Subcutaneous abdominal adipose tissue (tissue), 5 donors: ENCODE data around the gene SNRNP40.

Experiments
- H3K27ac ChIP-seq: one replicate; pipeline ENCODE4 v1.7.0; 2013; ENCODE audit warnings: low read depth, mild to moderate bottlenecking, inconsistent platforms, low read length, moderate library complexity
- H3K27me3 ChIP-seq, 5 donors: one replicate each; pipeline ENCODE4 v1.7.0; 2013; ENCODE audit warnings: low read length in 5 of 5, inconsistent platforms in 1 of 5; ENCODE audit not compliant: control insufficient read depth in 5 of 5, insufficient read depth in 4 of 5
- H3K36me3 ChIP-seq, 5 donors: one replicate each; pipeline ENCODE4 v1.7.0; 2013; ENCODE audit warnings: low read length in 5 of 5; ENCODE audit not compliant: control insufficient read depth in 5 of 5, insufficient read depth in 5 of 5
- H3K4me1 ChIP-seq, 5 donors: one replicate each; pipeline ENCODE4 v1.7.0; 2013; ENCODE audit warnings: low read length in 5 of 5, mild to moderate bottlenecking in 3 of 5, moderate library complexity in 1 of 5; ENCODE audit not compliant: control insufficient read depth in 5 of 5, insufficient read depth in 5 of 5
- H3K4me3 ChIP-seq, 5 donors: one replicate each; pipeline ENCODE4 v1.7.0; 2013; ENCODE audit warnings: low read length in 5 of 5, low read depth in 1 of 5
- H3K9ac ChIP-seq, 5 donors: one replicate each; pipeline ENCODE4 v1.7.0; 2013; ENCODE audit warnings: low read length in 5 of 5, mild to moderate bottlenecking in 4 of 5, moderate library complexity in 3 of 5
- H3K9me3 ChIP-seq, 5 donors: one replicate each; pipeline ENCODE4 v1.7.0; 2013; ENCODE audit warnings: low read length in 5 of 5; ENCODE audit not compliant: control insufficient read depth in 5 of 5
- donor health status: healthy.
- donor health status: healthy.
- donor health status: healthy.
- donor health status: healthy.
- donor health status: healthy.

Gene SNRNP40

DNA sequence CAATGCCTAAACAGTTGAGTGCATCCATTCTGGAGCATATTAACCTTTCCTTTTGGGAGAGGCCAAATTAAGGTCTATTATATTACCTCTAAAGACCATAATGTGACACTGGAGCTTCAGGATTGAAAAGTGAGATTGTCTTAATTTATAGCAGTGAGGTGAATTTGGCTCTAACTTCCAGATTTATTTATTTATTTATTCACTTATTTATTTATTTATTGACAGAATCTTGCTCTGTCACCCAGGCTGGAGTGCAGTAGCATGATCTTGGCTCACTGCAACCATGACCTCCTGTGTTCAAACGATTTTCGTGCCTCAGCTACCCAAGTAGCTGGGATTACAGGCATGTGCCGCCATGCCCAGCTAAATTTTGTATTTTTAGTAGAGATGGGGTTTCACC is 19.3 kb upstream of the SNRNP40 start:
- Histone ChIP-seq H3K9me3 (no peaks in the 10 kb centered on the region), H3K27ac (no peak overlapping the region), H3K4me3 (no peak overlapping the region), H3K27me3 (no peaks in the 10 kb centered on the region), H3K4me1 (peaks cover 0 to 7% (median 0%) of the 10 kb centered on the region in 5 donors), H3K9ac (no peak overlapping the region), H3K36me3 (peaks cover 39 to 65% (median 43%) of the 10 kb centered on the region in 5 donors)

DNA sequence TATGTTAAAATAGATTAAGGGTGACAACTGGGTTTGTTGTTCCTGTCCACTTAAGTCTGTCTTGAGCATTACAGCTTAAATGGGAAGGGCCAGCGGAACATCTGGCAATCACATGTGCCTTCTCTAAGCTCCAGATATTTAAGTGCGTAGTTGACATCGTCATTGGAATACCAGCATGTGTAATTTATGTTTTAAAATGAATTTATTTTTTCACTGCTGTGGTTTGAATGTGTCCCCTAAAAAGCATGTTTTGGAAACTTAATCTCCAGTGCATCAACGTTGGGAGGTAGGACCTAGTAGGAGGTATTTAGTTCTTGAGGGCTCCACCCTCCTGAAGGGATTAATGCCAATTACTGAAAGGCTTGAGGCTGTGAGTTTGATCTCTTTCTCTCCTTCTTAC is 13.6 kb upstream of the SNRNP40 start:
- H3K27me3 ChIP-seq: no peaks in the 10 kb centered on the region
- peaks cover 0 to 7% (median 0%) of the 10 kb centered on the region in 5 donors for H3K4me1 ChIP-seq
- H3K36me3 ChIP-seq: peaks cover 15 to 42% (median 23%) of the 10 kb centered on the region in 5 donors
- no peak overlapping the region for H3K27ac ChIP-seq
- H3K9me3 ChIP-seq: no peaks in the 10 kb centered on the region
- no peak overlapping the region for H3K4me3 ChIP-seq
- H3K9ac ChIP-seq: no peak overlapping the region

DNA sequence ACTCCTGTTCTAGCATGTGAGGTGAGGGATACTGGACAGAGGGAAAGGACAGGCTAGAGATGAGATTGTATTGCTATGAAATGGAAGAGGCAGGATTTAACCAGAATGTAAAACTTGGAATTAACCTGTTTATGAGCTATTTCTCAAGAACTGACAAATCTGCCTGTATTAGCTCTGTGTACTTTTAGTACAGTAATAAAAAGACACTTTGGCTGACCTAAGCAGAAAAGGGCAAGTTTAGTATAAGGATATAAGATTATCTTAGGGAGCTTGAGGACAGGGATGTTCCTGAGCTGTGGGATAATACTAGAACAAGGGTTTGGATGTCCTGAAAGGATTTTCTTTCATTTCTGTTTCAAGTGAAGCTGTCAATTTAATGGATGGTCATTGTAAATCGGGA is 11.4 kb upstream of the SNRNP40 start:
- Histone ChIP-seq H3K4me1 (no peaks in the 10 kb centered on the region), H3K36me3 (peaks cover 15 to 30% (median 20%) of the 10 kb centered on the region in 5 donors)

DNA sequence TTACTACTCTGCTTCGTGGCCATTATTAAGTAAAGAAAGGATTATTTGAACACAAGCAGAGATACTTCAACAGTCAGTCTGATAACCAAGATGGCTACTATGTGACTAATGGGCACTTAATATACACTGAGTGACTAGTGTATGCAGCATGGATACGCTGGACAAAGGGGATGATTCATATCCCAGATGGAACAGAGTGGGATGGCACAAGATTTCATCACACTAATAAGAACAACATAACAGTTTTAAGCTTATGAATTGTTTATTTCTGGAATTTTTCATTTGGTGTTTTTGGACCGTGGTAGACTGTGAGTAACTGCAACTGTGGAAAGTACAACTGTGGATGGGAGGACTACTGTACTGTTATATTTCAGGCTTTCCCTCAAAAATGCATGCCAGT is 9.7 kb upstream of the SNRNP40 start:
- Histone ChIP-seq H3K36me3 (peaks cover 7 to 17% (median 12%) of the 10 kb centered on the region in 5 donors), H3K9ac (no peak overlapping the region), H3K4me3 (no peak overlapping the region), H3K27ac (no peak overlapping the region), H3K27me3 (no peaks in the 10 kb centered on the region), H3K4me1 (peaks cover 0 to 1% (median 0%) of the 10 kb centered on the region in 5 donors), H3K9me3 (no peaks in the 10 kb centered on the region)

More for the DNA sequence above, 11.4 kb upstream of the SNRNP40 start:
- H3K9ac ChIP-seq: no peak overlapping the region
- H3K9me3 ChIP-seq: no peaks in the 10 kb centered on the region
- no peak overlapping the region for H3K4me3 ChIP-seq
- H3K27me3 ChIP-seq: no peaks in the 10 kb centered on the region
- no peak overlapping the region for H3K27ac ChIP-seq

DNA sequence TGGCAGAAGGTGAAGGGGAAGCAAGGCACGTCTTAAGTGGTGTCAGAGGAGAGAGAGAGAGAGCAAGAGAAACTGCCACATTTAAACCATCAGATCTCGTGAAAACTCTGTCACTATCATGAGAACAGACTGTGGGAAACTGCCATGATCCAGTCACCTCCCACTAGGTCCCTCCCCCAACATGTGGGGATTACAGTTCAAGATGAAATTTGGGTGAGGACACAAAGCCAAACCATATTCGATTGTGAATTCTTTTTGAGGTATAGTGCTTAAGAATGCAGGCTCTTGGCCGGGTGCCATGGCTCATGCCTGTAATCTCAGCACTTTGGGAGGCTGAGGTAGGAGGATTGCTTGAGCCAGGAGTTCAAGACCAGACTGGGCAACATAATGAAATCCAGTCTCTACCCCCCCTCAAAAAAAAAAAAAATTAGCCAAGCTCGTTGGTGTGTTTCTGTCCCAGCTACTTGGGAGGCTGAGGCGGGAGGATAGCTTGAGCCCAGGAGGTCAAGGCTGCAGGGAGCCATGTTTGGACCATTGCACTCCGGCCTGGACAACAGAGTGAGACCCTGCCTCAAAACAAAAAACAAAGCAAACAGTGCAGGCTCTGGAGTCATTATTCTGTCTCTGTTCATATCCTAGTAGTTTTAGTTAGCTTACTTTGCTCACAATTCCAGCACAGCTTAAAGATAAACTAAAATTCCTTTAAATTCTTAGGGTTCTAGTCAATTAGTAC is 6.3 kb upstream of the SNRNP40 start:
- H3K9ac ChIP-seq: no peak overlapping the region
- H3K27me3 ChIP-seq: no peaks in the 10 kb centered on the region
- no peak overlapping the region for H3K27ac ChIP-seq
- H3K4me1 ChIP-seq: peaks cover 3 to 7% (median 5%) of the 10 kb centered on the region in 5 donors
- no peaks in the 10 kb centered on the region for H3K9me3 ChIP-seq
- H3K36me3 ChIP-seq: peaks cover 0 to 4% (median 0%) of the 10 kb centered on the region in 5 donors
- no peak overlapping the region for H3K4me3 ChIP-seq

DNA sequence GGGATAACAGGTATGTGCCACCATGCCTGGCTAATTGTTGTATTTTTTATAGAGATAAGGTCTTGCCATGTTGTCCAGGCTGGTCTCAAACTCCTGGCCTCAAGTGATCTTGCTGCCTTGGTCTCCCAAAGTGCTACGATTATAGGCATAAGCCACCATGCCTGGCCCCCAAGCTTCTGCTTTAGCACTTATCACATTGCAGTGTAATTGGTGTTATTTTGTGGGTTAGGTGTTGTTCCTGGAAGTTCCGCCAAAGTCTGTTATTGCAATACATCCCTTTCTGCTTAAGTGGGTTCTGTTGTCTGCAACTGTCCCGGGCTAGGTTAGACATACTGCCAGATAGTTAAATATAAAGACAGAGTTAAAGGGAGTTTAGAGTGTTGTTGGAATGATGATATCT is 3.6 kb upstream of the SNRNP40 start:
- Histone ChIP-seq H3K9ac (no peak overlapping the region), H3K9me3 (no peaks in the 10 kb centered on the region), H3K27me3 (no peaks in the 10 kb centered on the region), H3K27ac (no peak overlapping the region), H3K4me3 (no peak overlapping the region), H3K36me3 (peaks cover 0 to 4% (median 0%) of the 10 kb centered on the region in 5 donors), H3K4me1 (peaks cover 10 to 27% (median 23%) of the 10 kb centered on the region in 5 donors)

DNA sequence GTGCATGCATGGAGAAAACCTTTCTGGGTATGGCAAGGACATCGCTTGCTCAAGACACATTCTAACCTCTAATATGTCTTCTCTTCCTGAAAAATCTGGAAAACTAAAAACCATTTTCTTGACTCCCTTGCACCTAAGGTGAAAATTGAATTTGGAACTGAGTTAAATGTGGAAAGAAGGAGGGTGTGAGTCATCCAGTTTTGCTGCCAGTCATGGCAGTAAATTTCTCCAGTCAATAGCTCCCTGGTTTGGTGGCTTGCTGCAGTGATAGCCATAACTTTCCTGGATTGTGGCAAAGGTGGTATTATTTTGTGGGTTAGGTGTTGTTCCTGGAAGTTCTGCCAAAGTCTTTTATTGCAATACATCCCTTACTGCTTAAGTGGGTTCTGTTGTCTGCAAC is 2.8 kb upstream of the SNRNP40 start:
- no peak overlapping the region for H3K4me3 ChIP-seq
- no peaks in the 10 kb centered on the region for H3K9me3 ChIP-seq
- peaks cover 0 to 4% (median 0%) of the 10 kb centered on the region in 5 donors for H3K36me3 ChIP-seq
- peaks cover 10 to 31% (median 25%) of the 10 kb centered on the region in 5 donors for H3K4me1 ChIP-seq
- no peaks in the 10 kb centered on the region for H3K27me3 ChIP-seq
- no peak overlapping the region for H3K9ac ChIP-seq
- H3K27ac ChIP-seq: no peak overlapping the region

DNA sequence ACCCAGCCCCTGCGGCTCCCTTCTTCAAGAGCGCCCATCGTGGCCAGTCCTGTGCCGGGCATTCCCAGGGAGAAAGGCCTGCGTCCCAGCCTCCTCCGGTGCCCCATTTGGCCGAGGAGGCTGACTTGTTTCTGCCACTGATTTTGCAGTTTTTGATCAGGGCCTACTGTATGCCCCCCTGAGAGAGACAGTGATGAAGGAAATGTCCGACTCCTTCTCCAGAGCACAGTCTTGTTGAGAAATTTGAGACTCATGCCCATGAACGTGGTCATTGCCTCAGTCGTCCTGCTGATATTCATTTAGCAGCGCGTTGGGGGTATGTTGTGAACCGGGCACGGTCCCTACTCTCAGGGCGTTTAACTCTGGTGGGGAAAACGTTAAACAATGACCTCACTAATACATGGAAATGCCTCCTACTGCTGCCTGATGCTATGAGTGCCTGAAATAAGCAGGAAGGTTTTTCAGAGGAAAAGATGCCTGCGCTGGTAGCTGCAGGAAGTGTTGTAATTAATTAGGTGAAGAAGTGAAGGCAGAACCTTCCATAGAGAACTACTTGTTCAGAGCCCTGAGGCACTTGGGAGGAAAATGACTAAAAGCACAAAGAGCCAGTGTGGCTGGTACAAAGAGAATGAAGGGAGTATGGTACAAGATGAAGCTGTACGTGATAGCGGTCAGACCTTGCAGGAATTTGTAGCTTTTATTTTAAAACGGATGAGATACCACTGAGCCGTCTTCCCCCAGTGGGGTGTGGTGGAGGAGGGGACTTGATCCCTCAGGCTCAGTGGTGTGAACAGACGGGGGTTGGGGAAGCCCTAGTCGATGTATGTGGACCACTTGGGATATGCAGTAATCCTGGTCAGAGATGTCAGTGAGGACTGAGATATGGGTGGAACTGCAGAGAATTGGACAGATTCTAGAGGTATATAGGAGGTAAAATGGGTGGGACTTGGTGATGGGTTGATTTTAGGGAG is 974 bp upstream of the SNRNP40 start:
- H3K36me3 ChIP-seq: peaks cover 5 to 15% (median 11%) of the 10 kb centered on the region in 5 donors
- H3K4me3 ChIP-seq: peak overlapping the region; percentile 77 to 100 (median 88)
- no peaks in the 10 kb centered on the region for H3K9me3 ChIP-seq
- peak overlapping the region; percentile 88 for H3K27ac ChIP-seq
- peaks cover 9 to 31% (median 25%) of the 10 kb centered on the region in 5 donors for H3K4me1 ChIP-seq
- H3K27me3 ChIP-seq: no peaks in the 10 kb centered on the region
- peak overlapping the region; percentile 83 to 99 (median 95) for H3K9ac ChIP-seq

DNA sequence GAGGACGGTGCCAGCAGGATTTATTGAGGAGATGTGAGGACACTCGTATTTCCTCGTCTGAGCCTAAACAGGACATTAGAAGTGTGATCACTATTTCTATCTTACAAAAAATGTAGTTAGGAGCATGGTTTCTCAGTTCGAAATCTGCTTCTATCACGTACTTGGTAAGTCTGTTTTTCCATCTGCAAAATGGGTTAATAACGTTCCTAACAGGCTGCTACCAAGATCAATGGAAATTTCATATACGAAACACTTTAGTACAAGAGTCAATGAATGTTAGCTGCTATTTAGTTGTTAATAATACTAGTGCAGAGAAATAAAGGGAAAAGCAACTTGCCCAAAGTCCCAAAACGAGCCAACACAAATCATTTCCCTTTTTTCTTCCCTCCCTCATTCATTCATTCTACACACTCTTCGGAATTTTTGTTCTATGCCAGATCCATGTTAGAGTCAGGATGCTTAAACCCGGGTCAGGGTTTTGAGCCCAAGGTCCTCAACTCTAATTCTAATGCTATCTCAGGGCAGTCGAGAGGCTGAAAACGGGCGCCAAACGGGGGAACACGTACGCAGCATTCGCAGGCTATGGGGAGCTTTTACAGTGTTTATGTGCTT is 608 bp downstream of the SNRNP40 start:
- Histone ChIP-seq H3K36me3 (peaks cover 12 to 30% (median 22%) of the 10 kb centered on the region in 5 donors), H3K9me3 (no peaks in the 10 kb centered on the region)

More for the DNA sequence above, 608 bp downstream of the SNRNP40 start:
- Histone ChIP-seq H3K27me3 (no peaks in the 10 kb centered on the region), H3K4me3 (peak overlapping the region; percentile 77 to 100 (median 98)), H3K4me1 (peaks cover 9 to 31% (median 25%) of the 10 kb centered on the region in 5 donors), H3K27ac (peak overlapping the region; percentile 88), H3K9ac (peak overlapping the region; percentile 83 to 99 (median 93))
